ENCODE data around the gene TMUB1.

The TMUB1 gene

GRCh38 chr7:151119055-151119415, 35.7 kb upstream of the TMUB1 start:
- Histone ChIP-seq H3K4me1 (ENCODE audit: control insufficient read depth, insufficient read depth, low read length) (no peaks in the 10 kb centered on the region), H3K27me3 (replicated peaks; ENCODE audit: control insufficient read depth, insufficient read depth, low read length) (no peaks in the 10 kb centered on the region), H3K4me3 (ENCODE audit: low read length) (no peak overlapping the region), H3K36me3 (ENCODE audit: control insufficient read depth, insufficient read depth, low read length, severe bottlenecking) (peaks cover 48% of the 10 kb centered on the region), H3K9me3 (ENCODE audit: control insufficient read depth, low read length) (no peaks in the 10 kb centered on the region), H3K9ac (ENCODE audit: low read length) (no peak overlapping the region)
- DNase-seq (ENCODE audit: low read depth) = no peak

GRCh38 chr7:151118108-151119054, 35.1 kb upstream of the TMUB1 start:
- Histone ChIP-seq H3K4me3 (ENCODE audit: low read length) (no peak overlapping the region), H3K9ac (ENCODE audit: low read length) (no peak overlapping the region), H3K27me3 (replicated peaks; ENCODE audit: control insufficient read depth, insufficient read depth, low read length) (no peaks in the 10 kb centered on the region), H3K36me3 (ENCODE audit: control insufficient read depth, insufficient read depth, low read length, severe bottlenecking) (peaks cover 45% of the 10 kb centered on the region), H3K4me1 (ENCODE audit: control insufficient read depth, insufficient read depth, low read length) (no peaks in the 10 kb centered on the region), H3K9me3 (ENCODE audit: control insufficient read depth, low read length) (no peaks in the 10 kb centered on the region)
- DNase-seq (ENCODE audit: low read depth) = no peak

- Histone ChIP-seq H3K9ac (ENCODE audit: low read length) (no peak overlapping the region), H3K27me3 (replicated peaks; ENCODE audit: control insufficient read depth, insufficient read depth, low read length) (no peaks in the 10 kb centered on the region), H3K4me3 (ENCODE audit: low read length) (no peak overlapping the region), H3K9me3 (ENCODE audit: control insufficient read depth, low read length) (no peaks in the 10 kb centered on the region), H3K4me1 (ENCODE audit: control insufficient read depth, insufficient read depth, low read length) (no peaks in the 10 kb centered on the region), H3K36me3 (ENCODE audit: control insufficient read depth, insufficient read depth, low read length, severe bottlenecking) (peaks cover 41% of the 10 kb centered on the region)
- no peak for DNase-seq (ENCODE audit: low read depth)
Measured at GRCh38 chr7:151117565-151117964, 34.3 kb upstream of the TMUB1 start.

GRCh38 chr7:151116603-151117440, 33.5 kb upstream of the TMUB1 start:
- Histone ChIP-seq H3K36me3 (ENCODE audit: control insufficient read depth, insufficient read depth, low read length, severe bottlenecking) (peaks cover 40% of the 10 kb centered on the region), H3K9me3 (ENCODE audit: control insufficient read depth, low read length) (no peaks in the 10 kb centered on the region), H3K4me1 (ENCODE audit: control insufficient read depth, insufficient read depth, low read length) (no peaks in the 10 kb centered on the region), H3K9ac (ENCODE audit: low read length) (no peak overlapping the region), H3K27me3 (replicated peaks; ENCODE audit: control insufficient read depth, insufficient read depth, low read length) (no peaks in the 10 kb centered on the region), H3K4me3 (ENCODE audit: low read length) (no peak overlapping the region)
- DNase-seq (ENCODE audit: low read depth) = no peak

- no peak for DNase-seq (ENCODE audit: low read depth)
- Histone ChIP-seq H3K36me3 (ENCODE audit: control insufficient read depth, insufficient read depth, low read length, severe bottlenecking) (peaks cover 31% of the 10 kb centered on the region), H3K4me3 (ENCODE audit: low read length) (no peak overlapping the region)
Measured at GRCh38 chr7:151115836-151116418, 32.6 kb upstream of the TMUB1 start.

GRCh38 chr7:151115121-151115835, 32.0 kb upstream of the TMUB1 start:
- no peaks in the 10 kb centered on the region for H3K27me3 ChIP-seq (replicated peaks; ENCODE audit: control insufficient read depth, insufficient read depth, low read length)
- peaks cover 24% of the 10 kb centered on the region for H3K36me3 ChIP-seq (ENCODE audit: control insufficient read depth, insufficient read depth, low read length, severe bottlenecking)
- H3K9me3 ChIP-seq (ENCODE audit: control insufficient read depth, low read length) = no peaks in the 10 kb centered on the region
- peaks cover under 1% of the 10 kb centered on the region for H3K4me1 ChIP-seq (ENCODE audit: control insufficient read depth, insufficient read depth, low read length)
- peak; percentile 70 for DNase-seq (ENCODE audit: low read depth)
- no peak overlapping the region for H3K4me3 ChIP-seq (ENCODE audit: low read length)
- no peak overlapping the region for H3K9ac ChIP-seq (ENCODE audit: low read length)

More at GRCh38 chr7:151115836-151116418, 32.6 kb upstream of the TMUB1 start:
- Histone ChIP-seq H3K9me3 (ENCODE audit: control insufficient read depth, low read length) (no peaks in the 10 kb centered on the region), H3K4me1 (ENCODE audit: control insufficient read depth, insufficient read depth, low read length) (no peaks in the 10 kb centered on the region), H3K9ac (ENCODE audit: low read length) (no peak overlapping the region), H3K27me3 (replicated peaks; ENCODE audit: control insufficient read depth, insufficient read depth, low read length) (no peaks in the 10 kb centered on the region)

- peaks cover 9% of the 10 kb centered on the region for H3K4me1 ChIP-seq (ENCODE audit: control insufficient read depth, insufficient read depth, low read length)
- no peaks in the 10 kb centered on the region for H3K9me3 ChIP-seq (ENCODE audit: control insufficient read depth, low read length)
- peak; percentile 46 for DNase-seq (ENCODE audit: low read depth)
- no peak overlapping the region for H3K4me3 ChIP-seq (ENCODE audit: low read length)
- no peak overlapping the region for H3K9ac ChIP-seq (ENCODE audit: low read length)
- H3K36me3 ChIP-seq (ENCODE audit: control insufficient read depth, insufficient read depth, low read length, severe bottlenecking) = peaks cover 16% of the 10 kb centered on the region
- H3K27me3 ChIP-seq (replicated peaks; ENCODE audit: control insufficient read depth, insufficient read depth, low read length) = no peaks in the 10 kb centered on the region
Measured at GRCh38 chr7:151114151-151115090, 31.1 kb upstream of the TMUB1 start.

- H3K4me1 ChIP-seq (ENCODE audit: control insufficient read depth, insufficient read depth, low read length) = peaks cover 13% of the 10 kb centered on the region
- H3K9me3 ChIP-seq (ENCODE audit: control insufficient read depth, low read length) = no peaks in the 10 kb centered on the region
- H3K9ac ChIP-seq (ENCODE audit: low read length) = no peak overlapping the region
- H3K4me3 ChIP-seq (ENCODE audit: low read length) = no peak overlapping the region
- no peaks in the 10 kb centered on the region for H3K27me3 ChIP-seq (replicated peaks; ENCODE audit: control insufficient read depth, insufficient read depth, low read length)
- DNase-seq (ENCODE audit: low read depth) = peak; percentile 55
- H3K36me3 ChIP-seq (ENCODE audit: control insufficient read depth, insufficient read depth, low read length, severe bottlenecking) = peaks cover 7% of the 10 kb centered on the region
Measured at GRCh38 chr7:151113344-151114150, 30.3 kb upstream of the TMUB1 start.

- no peaks in the 10 kb centered on the region for H3K27me3 ChIP-seq (replicated peaks; ENCODE audit: control insufficient read depth, insufficient read depth, low read length)
- H3K9me3 ChIP-seq (ENCODE audit: control insufficient read depth, low read length) = no peaks in the 10 kb centered on the region
- no peak overlapping the region for H3K4me3 ChIP-seq (ENCODE audit: low read length)
- H3K4me1 ChIP-seq (ENCODE audit: control insufficient read depth, insufficient read depth, low read length) = peaks cover 13% of the 10 kb centered on the region
- peak overlapping the region; percentile 20 for H3K9ac ChIP-seq (ENCODE audit: low read length)
- DNase-seq (ENCODE audit: low read depth) = peak; percentile 89
- peaks cover 5% of the 10 kb centered on the region for H3K36me3 ChIP-seq (ENCODE audit: control insufficient read depth, insufficient read depth, low read length, severe bottlenecking)
Measured at GRCh38 chr7:151110941-151111645, 27.8 kb upstream of the TMUB1 start.
